Measurements from ENCODE around the gene ZFPM1.
"Not testable (repeated sequence)": the region's sequence is repeated elsewhere in the genome, so short reads cannot be mapped to it uniquely, and the experiment has no call there.

The ZFPM1 gene

DNA sequence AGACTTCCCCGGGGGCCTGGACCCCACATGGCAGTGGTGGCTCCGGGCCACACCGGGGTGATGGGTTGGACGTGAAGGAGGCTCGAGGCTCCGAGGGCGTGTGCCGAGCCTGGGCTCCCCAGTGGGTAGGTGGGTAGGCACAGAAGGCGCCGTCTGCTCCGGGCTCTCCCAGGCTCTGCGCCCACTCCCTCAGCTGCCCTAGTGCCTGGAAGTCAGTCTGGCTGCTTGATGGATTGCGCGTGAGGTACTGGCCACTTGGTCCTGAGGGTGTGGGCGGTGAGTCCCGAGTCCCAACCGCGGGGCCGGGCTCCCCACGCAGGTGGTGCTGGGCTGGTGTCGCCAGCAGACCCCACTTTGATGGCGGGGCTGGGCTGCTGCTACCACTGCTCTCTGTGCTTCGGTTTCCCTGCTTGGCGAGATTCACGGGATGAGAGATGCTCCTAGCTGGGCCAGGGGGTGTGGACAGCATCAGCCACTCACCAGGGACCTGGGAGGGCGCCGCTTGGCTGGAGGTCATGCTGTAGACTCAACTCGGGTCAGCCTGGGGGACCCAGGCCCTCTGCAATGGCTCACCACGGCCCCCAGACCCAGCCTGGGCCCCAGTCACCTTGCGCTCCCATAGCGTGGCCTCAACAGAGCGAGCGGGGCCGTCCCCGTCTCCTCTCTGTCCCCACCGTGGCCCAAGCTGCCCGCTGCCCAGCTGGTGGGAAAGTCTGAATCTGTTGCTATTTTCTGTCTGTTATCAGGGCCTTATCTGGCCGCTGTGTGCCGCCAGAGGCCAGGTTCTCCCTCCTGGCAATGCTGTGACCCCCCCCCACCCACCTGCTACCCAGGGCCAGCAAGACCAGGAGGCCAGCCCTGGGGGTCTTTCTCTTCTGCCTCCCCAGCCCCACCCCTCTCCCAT lies 26.1 kb downstream of the ZFPM1 start:
- DNase-seq (ENCODE audit: low read depth in 2 of 2) = no peak

DNA sequence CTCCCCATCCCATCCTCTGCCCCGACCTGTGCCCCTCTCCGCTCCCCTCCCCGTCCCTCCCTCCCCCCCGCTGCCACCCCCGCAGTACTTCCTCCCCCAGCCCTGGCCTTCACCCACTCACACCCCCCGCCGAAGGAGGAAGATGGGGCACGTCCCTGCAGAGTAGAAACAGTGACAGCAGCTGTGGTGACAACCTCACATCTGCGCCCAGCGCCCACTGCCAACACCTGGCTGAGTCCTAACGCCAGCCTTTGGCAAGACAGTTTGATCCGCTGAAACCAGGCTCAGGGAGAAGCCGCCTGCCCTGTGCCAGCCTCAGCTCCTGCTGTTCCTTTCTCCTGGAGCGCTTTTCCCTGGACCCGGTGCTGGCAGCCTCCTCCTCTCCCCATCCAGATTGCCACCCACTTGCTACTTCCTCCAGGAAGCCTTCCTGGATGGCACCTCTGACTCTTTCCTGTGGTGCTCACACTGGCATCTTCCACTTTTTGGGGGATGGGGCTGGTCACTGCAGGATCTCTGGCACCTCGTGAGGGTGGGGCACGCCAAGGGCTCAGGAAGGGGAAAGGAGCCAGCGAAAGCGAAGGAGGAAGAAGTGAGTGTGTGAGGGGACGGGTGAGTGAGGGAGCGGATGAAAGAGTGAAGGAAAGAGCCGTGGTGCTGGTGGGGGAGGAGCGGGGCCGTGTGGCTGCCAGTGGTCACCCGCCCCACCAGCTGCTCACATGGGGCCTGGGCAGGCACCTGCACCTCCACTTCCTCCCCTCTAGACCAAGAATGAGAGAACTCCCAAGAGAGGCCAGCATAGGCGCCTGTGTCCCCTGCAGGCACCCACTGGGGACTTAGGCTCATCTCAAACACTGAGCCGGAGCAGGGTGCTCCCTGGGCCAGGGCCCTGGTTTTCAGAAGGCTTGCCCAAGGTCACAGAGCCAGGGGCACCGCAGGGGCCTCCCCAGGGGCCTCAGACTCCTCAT lies 27.0 kb downstream of the ZFPM1 start:
- DNase-seq (ENCODE audit: low read depth in 2 of 2) = peak in 1 of 2 donors; percentile 41

DNA sequence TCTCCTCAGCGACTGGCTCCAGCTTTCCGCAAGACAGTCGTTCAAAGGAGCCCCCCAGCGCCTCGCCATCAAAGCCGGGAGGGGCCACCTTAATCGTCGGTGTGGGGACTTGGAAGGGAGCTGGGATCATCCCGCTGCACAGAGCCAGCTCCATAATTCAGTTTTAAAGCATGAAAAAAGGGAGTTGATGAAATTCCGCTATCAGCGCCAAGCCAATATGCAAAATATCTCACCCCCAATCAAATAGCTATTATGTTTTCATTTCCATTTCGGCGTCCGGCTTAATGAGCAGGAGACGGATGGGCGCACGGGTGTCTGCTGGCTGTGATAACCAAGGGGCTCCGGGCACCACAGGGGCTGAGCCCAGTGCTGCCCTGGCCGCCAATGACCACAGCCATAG lies 27.7 kb downstream of the ZFPM1 start:
- no peak for DNase-seq (ENCODE audit: low read depth in 2 of 2)

DNA sequence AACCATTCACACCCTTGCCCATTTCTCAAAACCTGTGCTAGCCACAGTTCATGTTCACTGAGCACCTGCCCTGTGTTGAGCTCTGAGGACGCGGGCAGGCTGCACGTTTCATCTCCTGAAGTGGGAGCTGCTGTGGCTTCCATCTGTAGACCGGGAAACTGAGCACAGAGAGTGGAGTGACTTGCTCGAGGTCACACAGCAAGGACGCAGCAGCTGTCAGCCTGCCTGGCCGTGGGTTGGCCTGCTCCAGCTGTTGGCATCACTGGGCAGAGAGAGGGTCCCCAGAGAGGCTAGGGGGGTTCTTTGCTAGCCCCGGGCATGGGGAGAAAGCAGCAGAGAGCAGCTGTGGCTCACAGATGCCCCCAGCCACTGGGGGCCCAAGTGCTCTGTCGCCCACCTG lies 28.8 kb downstream of the ZFPM1 start:
- DNase-seq (ENCODE audit: low read depth in 2 of 2) = no peak

DNA sequence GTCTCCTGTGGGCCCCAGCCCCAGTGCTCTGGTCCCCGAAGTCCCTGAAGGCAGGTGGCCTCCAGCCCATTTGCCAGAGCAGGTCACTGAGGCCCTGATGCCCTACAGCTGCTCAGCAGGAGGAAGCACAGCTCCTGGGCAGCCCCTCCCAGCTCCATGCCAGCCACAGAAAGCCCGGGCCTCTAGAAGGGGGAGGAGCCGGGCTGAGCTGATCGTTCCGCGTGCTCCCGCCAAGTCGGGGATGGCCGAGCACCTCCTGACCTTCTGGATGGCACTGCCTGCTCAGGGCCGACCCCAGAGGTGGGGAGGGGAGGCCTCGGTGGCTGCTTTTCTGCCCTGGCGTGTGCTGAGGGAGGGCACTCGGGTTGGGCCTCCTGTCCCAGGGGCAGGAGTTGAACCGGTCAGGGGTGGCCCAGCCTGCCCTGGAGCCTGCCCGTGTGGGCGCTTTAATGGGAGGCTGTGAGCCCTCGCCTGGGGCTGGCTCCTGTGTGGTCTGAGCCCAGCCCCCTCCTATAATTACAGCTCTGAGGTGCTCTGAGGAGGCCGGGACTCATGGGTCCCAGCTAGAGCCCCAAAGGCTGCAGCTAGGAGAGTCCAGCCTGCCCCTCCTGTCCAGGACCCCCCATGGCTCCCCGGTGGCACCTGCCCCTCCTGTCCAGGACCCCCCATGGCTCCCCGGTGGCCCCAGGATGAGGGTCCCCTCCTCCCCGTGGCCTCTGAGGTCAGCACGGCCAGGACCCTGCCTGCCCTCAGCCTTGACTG lies 29.7 kb downstream of the ZFPM1 start:
- DNase-seq (ENCODE audit: low read depth in 2 of 2) = no peak

DNA sequence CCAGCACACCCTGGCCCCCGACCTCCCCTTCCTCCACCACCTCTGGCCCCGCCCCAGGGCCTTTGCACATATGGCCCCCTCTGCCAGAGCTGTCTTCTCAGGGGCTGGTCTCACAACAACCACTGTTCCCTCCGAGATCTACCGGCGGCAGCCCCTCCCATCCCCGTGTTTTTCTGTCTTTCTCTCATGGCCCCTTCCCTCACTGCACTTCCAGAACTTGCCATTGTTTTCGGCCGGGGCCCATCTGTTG lies 30.2 kb downstream of the ZFPM1 start:
- DNase-seq (ENCODE audit: low read depth in 2 of 2) = no peak

DNA sequence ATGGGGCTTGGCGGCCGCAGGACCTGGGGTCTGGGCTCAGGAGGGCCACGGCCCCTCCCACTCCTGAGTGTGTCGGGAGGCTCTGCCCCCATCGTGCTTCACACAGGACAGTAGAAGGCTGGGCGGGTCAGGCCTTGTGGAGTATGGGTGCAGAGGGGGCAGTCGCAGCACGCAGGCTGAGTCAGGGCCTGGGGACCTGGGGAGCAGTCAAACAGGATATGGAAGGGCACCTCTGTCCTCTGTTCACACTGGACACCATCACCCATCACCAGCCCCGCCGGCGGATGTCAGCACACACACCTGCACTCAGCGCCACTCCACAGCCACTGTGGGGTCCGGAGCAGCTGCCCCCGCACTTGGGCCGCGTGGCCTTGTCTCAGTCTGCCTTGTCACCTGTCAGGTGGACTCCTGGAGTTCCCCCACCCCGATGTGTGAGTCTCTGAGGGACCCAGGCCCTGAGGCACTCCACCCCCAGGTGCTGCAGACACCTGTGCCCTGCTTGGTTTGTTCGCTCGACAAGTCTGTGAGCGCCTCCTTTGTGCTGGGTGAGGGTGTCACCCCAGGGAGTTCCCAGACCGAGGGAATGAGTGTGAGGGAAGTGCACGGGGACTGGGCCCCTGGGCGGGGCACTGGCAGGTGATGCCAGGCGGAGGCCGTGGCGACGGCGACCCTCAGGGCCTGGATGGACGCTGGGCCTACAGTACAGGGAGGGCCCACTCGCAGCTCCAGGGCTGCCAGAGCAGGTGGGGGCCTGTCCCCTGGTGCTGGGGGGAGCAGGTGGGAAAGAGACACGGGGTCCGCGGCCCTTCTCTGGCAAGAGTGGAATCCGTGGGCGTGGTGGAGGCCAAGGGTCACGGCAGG lies 31.7 kb downstream of the ZFPM1 start:
- no peak for DNase-seq (ENCODE audit: low read depth in 2 of 2)

DNA sequence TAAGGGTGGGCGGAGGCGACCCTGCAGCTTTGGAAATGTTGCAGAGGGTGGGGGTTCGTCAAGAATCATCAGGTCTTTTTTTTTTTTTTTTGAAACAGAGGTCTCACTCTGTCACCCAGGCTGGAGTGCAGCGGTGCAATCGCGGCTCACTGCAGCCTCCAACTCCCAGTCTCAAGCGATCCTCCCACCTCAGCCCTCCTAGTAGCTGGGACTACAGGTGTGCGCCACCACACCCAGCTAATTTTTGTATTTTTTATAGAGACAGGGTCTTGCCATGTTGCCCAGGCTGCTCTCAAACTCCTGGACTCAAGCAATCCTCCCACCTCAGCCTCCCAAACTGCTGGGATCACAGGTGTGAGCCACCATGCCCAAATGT lies 32.3 kb downstream of the ZFPM1 start:
- not testable (repeated sequence) for DNase-seq (ENCODE audit: low read depth in 2 of 2)

DNA sequence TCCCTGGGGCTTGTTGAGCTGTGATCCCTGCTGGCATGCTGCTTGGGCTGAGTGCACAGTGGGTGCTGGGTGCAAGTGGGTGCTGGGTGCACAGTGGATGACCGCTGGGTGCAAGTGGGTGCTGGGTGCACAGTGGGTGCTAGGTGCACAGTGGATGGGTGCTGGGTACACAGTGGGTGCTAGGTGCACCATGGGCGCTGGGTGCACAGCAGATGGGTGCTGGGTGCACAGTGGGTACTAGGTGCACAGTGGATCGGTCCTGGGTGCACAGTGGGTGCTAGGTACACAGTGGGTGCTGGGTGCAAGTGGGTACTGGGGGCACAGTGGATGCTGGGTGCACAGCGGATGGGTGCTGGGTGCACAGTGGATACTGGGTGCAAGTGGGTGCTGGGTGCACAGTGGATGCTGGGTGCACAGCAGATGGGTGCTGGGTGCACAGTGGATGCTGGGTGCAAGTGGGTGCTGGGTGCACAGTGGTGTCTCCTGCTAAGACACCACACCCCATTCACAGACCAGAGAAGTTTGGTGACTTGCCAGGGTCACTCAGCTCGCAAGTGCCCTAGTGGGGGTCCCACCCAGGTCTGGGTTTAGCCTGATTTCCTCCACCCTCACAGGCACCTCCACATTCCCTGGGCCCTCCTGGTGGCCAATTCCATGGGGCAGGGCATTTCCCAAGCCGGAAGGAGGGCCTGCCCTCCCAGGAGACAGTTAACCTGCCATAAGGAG lies 33.5 kb downstream of the ZFPM1 start:
- no peak for DNase-seq (ENCODE audit: low read depth in 2 of 2)

DNA sequence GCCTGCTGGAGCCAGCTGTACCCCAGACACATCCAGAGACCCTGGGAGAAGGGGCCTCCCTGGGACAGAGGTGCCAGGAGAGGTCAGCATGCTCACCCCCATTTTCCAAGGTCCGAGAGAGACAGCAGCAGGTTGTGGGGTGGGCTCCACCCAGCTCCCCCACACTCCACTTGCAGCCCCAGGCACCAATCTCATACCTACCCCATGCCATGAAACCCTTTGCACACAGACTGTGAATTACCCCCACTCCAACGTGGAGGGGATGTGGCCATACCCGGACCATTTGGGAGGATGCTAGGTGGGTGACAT lies 34.0 kb downstream of the ZFPM1 start:
- DNase-seq (ENCODE audit: low read depth in 2 of 2) = no peak

DNA sequence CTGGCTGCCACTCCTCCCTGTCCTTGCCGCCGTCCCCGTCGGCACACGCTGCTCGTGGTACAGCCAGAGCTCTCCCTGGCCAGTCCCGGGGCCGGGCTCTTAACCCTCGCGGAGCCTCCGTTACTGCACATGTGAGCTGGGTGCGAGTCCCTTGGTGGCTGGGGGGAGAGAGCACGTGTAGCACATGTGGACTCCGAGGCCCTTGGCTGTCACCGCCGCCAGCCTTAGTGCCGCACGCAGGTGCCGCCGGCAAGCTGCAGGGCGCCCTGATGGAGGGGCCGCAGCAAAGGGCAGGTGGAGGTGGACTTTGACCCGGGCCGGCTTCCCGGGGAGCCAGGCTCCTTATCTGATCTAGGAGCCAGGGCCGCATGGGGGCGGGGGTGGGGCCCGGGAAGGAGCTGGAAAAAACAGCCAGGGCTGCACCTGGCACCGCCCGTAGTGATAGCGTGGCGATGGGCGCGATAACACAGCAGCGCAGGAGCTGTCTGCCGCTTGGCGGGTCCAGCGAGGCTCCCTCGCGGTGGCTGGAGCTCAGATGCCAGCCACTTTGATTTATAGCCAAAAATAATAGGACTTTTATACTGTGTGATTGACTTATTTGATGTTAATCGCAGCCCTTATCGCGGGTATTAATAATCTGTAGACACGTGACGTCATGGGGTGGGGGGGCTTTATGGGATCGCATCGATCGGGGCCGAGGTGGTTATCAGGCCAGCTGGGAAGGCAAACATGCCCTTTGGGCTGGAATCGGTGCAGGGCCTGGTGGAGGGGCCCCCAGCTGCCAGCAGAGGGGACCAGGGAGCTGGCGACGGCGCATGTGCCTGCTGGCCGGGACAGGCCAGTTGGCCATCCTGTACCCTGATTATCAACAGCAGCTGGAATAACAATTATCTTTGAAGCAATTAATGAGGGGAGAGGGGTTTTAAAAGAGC lies 35.1 kb downstream of the ZFPM1 start:
- no peak for DNase-seq (ENCODE audit: low read depth in 2 of 2)

DNA sequence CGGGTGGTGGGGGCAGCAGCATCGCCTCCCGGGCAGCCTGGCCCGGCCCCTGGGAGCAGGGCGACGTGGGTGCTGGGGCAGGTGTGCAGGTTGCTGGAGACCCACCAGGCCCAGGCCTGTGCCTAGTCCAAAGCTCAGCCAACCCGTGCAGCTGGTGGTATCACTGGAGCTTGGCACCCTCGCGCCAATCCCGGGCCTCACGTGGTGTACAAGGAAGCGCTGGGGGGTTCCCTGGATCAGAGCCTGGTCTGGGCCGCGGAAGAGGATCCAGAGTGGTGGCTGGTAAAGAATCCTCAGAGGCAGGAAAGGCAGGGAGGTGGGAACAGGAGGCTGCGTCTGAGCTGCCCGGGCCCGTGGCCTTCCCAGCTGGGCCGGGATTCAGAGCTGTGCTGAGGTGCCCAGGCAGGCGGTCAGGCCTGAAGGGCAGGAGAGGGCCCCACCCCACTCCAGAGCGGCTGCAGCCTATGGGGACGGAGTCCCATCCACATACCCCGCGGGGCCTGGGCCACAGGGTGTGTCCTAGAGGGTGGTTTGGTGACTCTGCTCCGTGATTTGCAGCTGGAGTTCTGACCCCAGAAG lies 36.2 kb downstream of the ZFPM1 start:
- DNase-seq (ENCODE audit: low read depth in 2 of 2) = no peak

DNA sequence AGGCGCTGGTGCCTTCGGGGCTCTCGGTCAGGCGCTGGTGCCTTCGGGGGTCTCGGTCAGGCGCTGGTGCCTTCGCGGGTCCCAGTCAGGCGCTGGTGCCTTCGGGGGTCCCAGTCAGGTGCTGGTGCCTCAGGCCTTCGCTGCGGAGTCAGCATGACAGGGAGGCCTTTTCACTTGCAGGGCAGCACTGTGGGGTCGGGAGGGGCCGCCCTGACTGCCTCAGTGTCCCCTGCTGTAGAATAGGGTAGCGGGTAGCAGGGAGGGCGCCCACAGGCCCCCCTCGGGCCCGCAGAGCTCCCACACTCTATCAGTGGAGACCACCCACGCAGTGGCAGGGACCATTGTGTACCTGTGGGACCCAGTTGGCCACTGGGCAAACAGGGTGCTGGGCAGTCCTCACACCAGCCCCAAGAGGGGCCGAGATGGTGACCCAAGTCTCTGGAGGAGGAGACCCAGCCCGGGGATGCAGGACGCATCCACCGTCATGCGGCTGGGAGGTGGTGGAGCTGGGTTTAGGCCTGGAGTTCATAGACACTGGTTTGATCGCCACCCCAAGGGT lies 38.0 kb downstream of the ZFPM1 start:
- DNase-seq (ENCODE audit: low read depth in 2 of 2) = no peak

DNA sequence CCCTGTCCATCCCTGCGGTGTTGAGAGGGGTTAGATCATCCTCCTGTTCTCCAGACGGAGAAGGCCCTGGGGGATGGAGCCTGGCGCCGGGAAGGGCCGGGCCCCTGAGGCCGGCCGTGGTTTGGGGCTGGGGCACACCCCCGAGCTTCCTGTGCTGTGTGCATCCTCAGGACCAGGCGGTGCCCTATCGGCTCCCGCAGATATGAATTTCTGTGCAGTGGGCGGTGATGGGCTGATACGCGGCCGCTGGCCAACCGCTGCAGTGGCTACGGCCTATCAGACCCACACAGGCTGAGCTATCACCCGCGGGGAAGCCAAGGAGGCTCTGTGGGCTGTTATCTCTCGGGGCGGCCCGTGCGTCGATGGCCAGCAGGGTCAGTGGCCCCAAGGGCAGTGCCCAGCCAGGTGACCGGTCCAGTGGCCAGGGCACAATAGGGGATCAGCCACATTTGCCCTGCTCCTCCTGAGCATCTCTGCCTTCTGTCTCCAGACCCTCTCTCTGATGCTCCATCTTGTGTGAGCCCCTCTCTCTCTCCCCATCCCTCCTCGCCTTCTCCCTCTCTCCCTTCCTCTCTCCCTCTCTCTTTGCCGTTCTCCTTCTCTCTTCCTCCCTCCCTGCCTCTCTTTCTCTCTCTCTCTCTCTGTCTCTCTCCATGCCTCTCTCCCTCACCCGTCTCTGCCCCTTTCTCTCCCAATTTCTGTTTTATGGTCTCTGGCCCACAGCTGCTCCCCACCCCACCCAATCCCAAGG lies 38.7 kb downstream of the ZFPM1 start:
- DNase-seq (ENCODE audit: low read depth in 2 of 2) = no peak

DNA sequence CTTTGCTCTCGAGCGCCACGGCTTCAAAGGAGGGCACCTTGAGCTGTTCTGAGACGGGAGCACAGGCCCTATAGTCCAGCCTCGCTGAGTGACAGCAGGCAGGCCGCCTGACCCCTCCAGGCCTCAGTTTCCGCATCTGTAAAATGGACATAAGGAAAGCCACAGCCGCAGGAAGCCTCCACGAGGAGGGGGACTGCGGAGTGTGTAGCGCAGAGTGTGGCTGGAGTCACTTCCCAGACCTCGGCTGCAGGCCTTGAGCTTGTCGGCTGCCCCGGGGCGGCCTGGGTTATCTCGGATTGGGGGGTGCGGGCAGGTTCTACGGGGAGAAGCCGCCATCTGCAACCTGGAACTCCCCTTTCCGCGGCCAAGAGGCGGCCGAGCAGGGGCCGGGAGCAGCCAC lies 40.8 kb downstream of the ZFPM1 start:
- DNase-seq (ENCODE audit: low read depth in 2 of 2) = no peak

DNA sequence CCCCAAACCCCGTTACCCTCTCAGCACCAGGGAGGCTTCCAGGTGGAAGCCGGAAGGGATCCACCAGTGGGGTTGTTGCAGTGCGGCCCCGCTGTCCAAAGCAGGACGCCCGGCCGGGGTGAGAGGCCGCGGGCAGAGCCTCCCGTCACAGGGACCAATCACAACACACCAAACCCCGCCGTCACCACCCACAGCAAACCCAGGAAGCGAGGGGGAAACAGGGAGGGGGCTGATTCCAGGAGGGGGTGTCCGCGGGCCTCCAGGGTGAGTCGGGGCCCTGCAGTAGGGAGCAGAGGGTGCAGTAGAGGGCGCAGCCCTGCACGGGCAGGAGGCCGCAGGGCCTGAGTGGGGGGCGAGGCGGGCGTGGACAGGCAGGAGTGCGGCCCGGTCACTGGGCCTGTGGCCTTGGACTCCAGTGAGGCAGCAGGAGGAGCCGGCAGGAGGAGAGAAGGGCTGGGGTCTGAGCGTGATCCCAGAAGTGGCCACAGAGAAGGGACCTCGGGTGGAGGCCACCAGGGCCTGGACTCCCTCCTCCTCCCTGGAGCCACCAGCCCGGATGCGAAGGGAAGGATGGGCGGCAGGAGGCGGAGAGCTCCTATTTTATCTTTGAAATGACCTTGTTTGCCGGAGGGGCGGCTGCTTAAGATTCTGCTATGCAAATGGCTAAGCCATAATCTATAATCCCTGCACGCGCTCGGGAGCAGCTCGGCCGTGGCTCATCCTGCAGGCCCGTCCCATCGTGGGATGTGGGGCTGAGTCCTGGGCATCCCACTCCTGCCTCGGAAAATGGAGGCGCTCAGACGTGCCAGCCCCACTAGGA lies 41.5 kb downstream of the ZFPM1 start:
- no peak for DNase-seq (ENCODE audit: low read depth in 2 of 2)

DNA sequence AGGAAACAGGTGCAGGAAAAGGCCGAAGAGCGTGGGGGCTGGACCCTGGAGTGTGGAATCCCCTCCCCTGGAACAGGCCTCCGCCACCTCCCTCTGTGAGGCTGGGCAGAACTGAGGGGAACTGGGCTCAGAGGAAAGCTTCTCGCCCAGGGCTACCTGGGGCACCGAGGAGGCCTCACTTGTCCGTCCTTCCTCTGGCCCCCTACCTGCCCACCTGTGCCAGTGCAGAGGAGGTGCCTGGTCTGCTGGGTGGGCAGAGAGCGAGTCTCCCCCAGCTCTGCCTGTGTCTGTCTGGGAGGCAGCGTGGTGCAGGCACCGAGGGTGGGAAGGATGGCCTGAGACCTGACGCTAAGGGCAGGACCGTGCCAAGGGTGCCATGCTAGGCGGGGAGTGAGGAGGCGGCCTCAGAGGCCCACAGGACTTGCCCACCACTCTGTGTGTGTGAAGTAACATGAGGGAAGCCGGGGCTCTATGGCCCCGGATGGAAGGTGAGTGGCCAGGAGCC lies 42.2 kb downstream of the ZFPM1 start:
- DNase-seq (ENCODE audit: low read depth in 2 of 2) = no peak
